EL (cell line): Measurements from ENCODE around the gene ALPK3.

ENCODE experiments used
- DNase-seq: peaks from one replicate; pipeline ENCODE4 v3.0.0-alpha.2; 2016

Gene ALPK3

GRCh38 chr15:84816694-84817465 is at the start of gene ALPK3:
ALPK3 (plus strand) TSS chr15:84817356; CDS start chr15:84817453, 97 bp downstream.
- DNase-seq, result no peak

GRCh38 chr15:84772031-84772430 is 45.1 kb upstream of the ALPK3 start:
- DNase-seq, result no peak

- DNase-seq, result no peak
Measured at GRCh38 chr15:84772467-84772866, 44.7 kb upstream of the ALPK3 start.

GRCh38 chr15:84773716-84774115 is 43.4 kb upstream of the ALPK3 start:
- no peak for DNase-seq

- DNase-seq, result no peak
Measured at GRCh38 chr15:84775867-84776449, 41.2 kb upstream of the ALPK3 start.

GRCh38 chr15:84778194-84778593 is 39.0 kb upstream of the ALPK3 start:
- no peak for DNase-seq

GRCh38 chr15:84780492-84780891 is 36.7 kb upstream of the ALPK3 start:
- no peak for DNase-seq

GRCh38 chr15:84781495-84781894 is 35.7 kb upstream of the ALPK3 start:
- no peak for DNase-seq

- no peak for DNase-seq
Measured at GRCh38 chr15:84782346-84782745, 34.8 kb upstream of the ALPK3 start.

- DNase-seq, result no peak
Measured at GRCh38 chr15:84783493-84784251, 33.5 kb upstream of the ALPK3 start.

GRCh38 chr15:84784262-84784661 is 32.9 kb upstream of the ALPK3 start:
- no peak for DNase-seq

- DNase-seq, result no peak
Measured at GRCh38 chr15:84785053-84785452, 32.1 kb upstream of the ALPK3 start.

GRCh38 chr15:84788500-84788899 is 28.7 kb upstream of the ALPK3 start:
- DNase-seq, result no peak

- DNase-seq, result no peak
Measured at GRCh38 chr15:84789762-84790161, 27.4 kb upstream of the ALPK3 start.

GRCh38 chr15:84790676-84791075 is 26.5 kb upstream of the ALPK3 start:
- DNase-seq, result no peak

GRCh38 chr15:84791763-84792162 is 25.4 kb upstream of the ALPK3 start:
- DNase-seq, result no peak

GRCh38 chr15:84793431-84794161 is 23.6 kb upstream of the ALPK3 start:
- DNase-seq, result no peak

GRCh38 chr15:84794162-84794547 is 23.0 kb upstream of the ALPK3 start:
- no peak for DNase-seq

GRCh38 chr15:84795186-84795585 is 22.0 kb upstream of the ALPK3 start:
- no peak for DNase-seq

- DNase-seq, result peak; percentile 56
Measured at GRCh38 chr15:84797212-84797611, 19.9 kb upstream of the ALPK3 start.

GRCh38 chr15:84797801-84798200 is 19.4 kb upstream of the ALPK3 start:
- no peak for DNase-seq

GRCh38 chr15:84798436-84798946 is 18.7 kb upstream of the ALPK3 start:
- no peak for DNase-seq
